ENCODE measurements around the gene CAGE1. TPM values are rescaled to one million over a fixed set of nuclear protein-coding genes. Genes with fewer than 3 reads are reported as not detected.

The CAGE1 gene
- total and polyA plus RNA-seq, 10 of the 15 experiments (the other 5 are each of a cell fraction or from before 2014, with no cell fraction given): 0.03 to 0.42 (median 0.08) TPM; not detected in 3

DNA sequence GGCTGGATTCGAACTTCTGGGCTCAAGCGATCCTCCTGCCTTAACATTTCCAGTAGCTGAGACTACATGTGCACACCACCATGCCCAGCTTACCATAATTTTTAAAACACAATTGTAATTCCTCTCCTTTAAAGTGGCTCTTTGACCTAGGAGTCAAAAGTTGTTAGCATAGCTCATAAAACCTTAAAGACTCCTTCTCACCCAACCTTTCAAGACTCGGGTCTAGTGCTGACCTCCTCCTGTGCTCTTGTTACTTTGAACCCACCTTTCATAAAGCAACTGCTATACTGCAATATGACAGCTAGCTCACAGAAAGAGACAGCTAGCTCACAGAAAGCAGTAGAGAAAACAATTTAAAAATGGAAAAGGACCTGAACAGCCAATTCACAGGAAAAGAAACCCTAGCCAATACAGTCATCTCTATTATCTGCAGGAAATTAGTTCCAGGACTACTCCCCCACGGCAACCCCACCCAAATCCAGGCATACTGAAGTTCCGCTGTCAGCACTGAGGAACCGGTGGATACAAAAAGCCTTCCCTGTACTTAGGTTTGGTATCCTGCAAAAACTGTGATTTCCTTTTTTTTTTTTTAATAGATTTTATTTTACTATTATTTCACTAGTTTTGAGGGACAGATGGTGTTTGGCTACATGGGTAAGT is 96.8 kb downstream of the CAGE1 start:
- Histone ChIP-seq H3K4me3 (no peak overlapping the region), H3K9me3 (replicated peaks; ENCODE audit: control insufficient read depth, insufficient read depth, low read length) (no peaks in the 10 kb centered on the region), H4K20me1 (ENCODE audit: control insufficient read depth, insufficient read depth) (no peaks in the 10 kb centered on the region), H3K27me3 (replicated peaks in 1 of 2; ENCODE audit: control insufficient read depth in 2 of 2, insufficient read depth in 2 of 2, low read length in 1 of 2) (no peaks in the 10 kb centered on the region), H3K79me2 (ENCODE audit: control insufficient read depth, insufficient read depth, low read length) (no peaks in the 10 kb centered on the region), H2AFZ (ENCODE audit: control insufficient read depth, low read depth, low read length) (no peak overlapping the region), H3K36me3 (ENCODE audit: control insufficient read depth in 2 of 2, insufficient read depth in 2 of 2, low read length in 1 of 2) (peaks cover 5 to 19% of the 10 kb centered on the region in 2 experiments), H3K4me1 (ENCODE audit: control insufficient read depth, insufficient read depth, low read length) (no peaks in the 10 kb centered on the region), H3K27ac (ENCODE audit: control insufficient read depth, insufficient read depth) (no peak overlapping the region), H3K4me2 (ENCODE audit: control insufficient read depth, insufficient read depth) (no peak overlapping the region), H3K9ac (ENCODE audit: control insufficient read depth, insufficient read depth, low read length) (no peak overlapping the region)
- WGBS (ENCODE audit: insufficient coverage, insufficient replicate concordance, low lambda C conversion rate, missing lambda C conversion rate): 90% methylated on average over 6 of the region's 6 CpGs
- ChIA-PET RAD21 (ENCODE audit: unreplicated experiment) (interaction anchor here (1.7 kb wide), 1 partner anchor 15 kb away, joined by 8 read pairs; no protein-coding TSS in a partner anchor), SMC1A (ENCODE audit: uncharacterized antibody, unreplicated experiment) (interaction anchor here (1.1 to 1.8 kb wide), 3 partner anchors 13 to 18 kb away, joined by 3 to 9 read pairs (median 3); no protein-coding TSS in a partner anchor), CTCF (interaction anchor here (1.5 kb wide), 1 partner anchor 17 kb away, joined by 7 read pairs; no protein-coding TSS in a partner anchor), POLR2A (interaction anchor here (0.6 to 1.2 kb wide), 2 partner anchors 19 to 164 kb away, joined by 3 to 9 read pairs; no protein-coding TSS in a partner anchor)
- TF ChIP-seq BMI1 (IDR thresholded peaks at IDR 0.05; ENCODE audit: borderline replicate concordance) (no peak), DPF2 (IDR thresholded peaks at IDR 0.05) (no peak)
- intact Hi-C loops (cut with micrococcal nuclease; ENCODE audit: unreplicated experiment): no loop called here
- no TSS peak for BruUV-seq (replicated peaks)
- DNase-seq (ENCODE audit: low read depth, low spot score) (no peak), FAIRE-seq (no peak), ATAC-seq (no peak)
- in situ Hi-C loops (cut with MboI): no loop called here

DNA sequence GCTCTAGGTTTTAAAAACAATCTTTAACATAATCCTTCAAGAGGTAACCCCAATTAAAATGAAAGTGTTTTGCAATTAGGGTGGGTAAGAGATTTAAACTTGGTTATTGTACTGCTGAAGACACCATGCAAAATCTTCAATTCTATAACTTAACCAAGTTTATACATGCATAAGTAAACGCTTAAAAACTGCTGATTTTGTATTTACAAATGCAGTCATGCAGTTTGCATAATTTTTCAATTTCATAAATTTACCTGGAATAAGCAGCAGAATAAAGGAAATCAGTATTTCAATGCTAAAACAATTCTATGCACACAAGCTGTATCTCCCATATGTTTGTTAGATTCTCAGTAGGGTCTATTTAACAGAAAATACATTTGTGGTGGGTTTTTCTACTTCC is 99.5 kb downstream of the CAGE1 start:
- Histone ChIP-seq H3K27ac (ENCODE audit: control insufficient read depth, insufficient read depth) (no peak overlapping the region), H3K4me1 (ENCODE audit: control insufficient read depth, insufficient read depth, low read length) (no peaks in the 10 kb centered on the region), H3K9me3 (replicated peaks; ENCODE audit: control insufficient read depth, insufficient read depth, low read length) (no peaks in the 10 kb centered on the region), H3K79me2 (ENCODE audit: control insufficient read depth, insufficient read depth, low read length) (no peaks in the 10 kb centered on the region), H3K36me3 (ENCODE audit: control insufficient read depth in 2 of 2, insufficient read depth in 2 of 2, low read length in 1 of 2) (peaks cover 6 to 24% of the 10 kb centered on the region in 2 experiments), H3K4me3 (no peak overlapping the region), H3K9ac (ENCODE audit: control insufficient read depth, insufficient read depth, low read length) (no peak overlapping the region), H4K20me1 (ENCODE audit: control insufficient read depth, insufficient read depth) (no peaks in the 10 kb centered on the region), H3K27me3 (replicated peaks in 1 of 2; ENCODE audit: control insufficient read depth in 2 of 2, insufficient read depth in 2 of 2, low read length in 1 of 2) (no peaks in the 10 kb centered on the region), H2AFZ (ENCODE audit: control insufficient read depth, low read depth, low read length) (no peak overlapping the region), H3K4me2 (ENCODE audit: control insufficient read depth, insufficient read depth) (no peak overlapping the region)
- ChIA-PET POLR2A (no interaction called here), SMC1A (ENCODE audit: uncharacterized antibody, unreplicated experiment) (interaction anchor here (1.8 kb wide), 1 partner anchor 12 kb away, joined by 6 read pairs; no protein-coding TSS in a partner anchor), RAD21 (ENCODE audit: unreplicated experiment) (no interaction called here), CTCF (interaction anchor here (1.2 kb wide), 1 partner anchor 15 kb away, joined by 3 read pairs; no protein-coding TSS in a partner anchor)
- intact Hi-C loops (cut with micrococcal nuclease; ENCODE audit: unreplicated experiment): no loop called here
- BruUV-seq (replicated peaks): no TSS peak
- DNase-seq (ENCODE audit: low read depth, low spot score) (no peak), FAIRE-seq (no peak), ATAC-seq (no peak)
- in situ Hi-C loops (cut with MboI): no loop called here
- 95% methylated on average over 1 of the region's 1 CpG for WGBS (ENCODE audit: insufficient coverage, insufficient replicate concordance, low lambda C conversion rate, missing lambda C conversion rate)
- TF ChIP-seq, protein P1, sequence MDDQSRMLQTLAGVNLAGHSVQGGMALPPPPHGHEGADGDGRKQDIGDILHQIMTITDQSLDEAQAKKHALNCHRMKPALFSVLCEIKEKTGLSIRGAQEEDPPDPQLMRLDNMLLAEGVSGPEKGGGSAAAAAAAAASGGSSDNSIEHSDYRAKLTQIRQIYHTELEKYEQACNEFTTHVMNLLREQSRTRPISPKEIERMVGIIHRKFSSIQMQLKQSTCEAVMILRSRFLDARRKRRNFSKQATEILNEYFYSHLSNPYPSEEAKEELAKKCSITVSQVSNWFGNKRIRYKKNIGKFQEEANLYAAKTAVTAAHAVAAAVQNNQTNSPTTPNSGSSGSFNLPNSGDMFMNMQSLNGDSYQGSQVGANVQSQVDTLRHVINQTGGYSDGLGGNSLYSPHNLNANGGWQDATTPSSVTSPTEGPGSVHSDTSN (IDR thresholded peaks at IDR 0.05; ENCODE audit: insufficient replicate concordance, low read depth, low read length): no peak
- TF ChIP-seq CHD4 (IDR thresholded peaks at IDR 0.05) (no peak), TARDBP (IDR thresholded peaks at IDR 0.05; ENCODE audit: borderline replicate concordance) (no peak), CBX5 (IDR thresholded peaks at IDR 0.05; ENCODE audit: low read depth) (no peak), NR2F1 (conservative IDR thresholded peaks at IDR 0.05) (no peak), PAX8 (IDR thresholded peaks at IDR 0.05) (no peak), SREBF2 (IDR thresholded peaks at IDR 0.05; ENCODE audit: low read length) (no peak), IRF4 (IDR thresholded peaks at IDR 0.05; ENCODE audit: low read depth, low read length) (no peak), RCOR1 (conservative IDR thresholded peaks at IDR 0.05; ENCODE audit: low read depth, low read length) (no peak), CEBPB (IDR thresholded peaks at IDR 0.05; ENCODE audit: borderline replicate concordance in 1 of 2, low read depth in 2 of 2, low read length in 2 of 2) (no peak), NFXL1 (IDR thresholded peaks at IDR 0.05; ENCODE audit: borderline replicate concordance) (no peak)
- TF ChIP-seq, protein P2, sequence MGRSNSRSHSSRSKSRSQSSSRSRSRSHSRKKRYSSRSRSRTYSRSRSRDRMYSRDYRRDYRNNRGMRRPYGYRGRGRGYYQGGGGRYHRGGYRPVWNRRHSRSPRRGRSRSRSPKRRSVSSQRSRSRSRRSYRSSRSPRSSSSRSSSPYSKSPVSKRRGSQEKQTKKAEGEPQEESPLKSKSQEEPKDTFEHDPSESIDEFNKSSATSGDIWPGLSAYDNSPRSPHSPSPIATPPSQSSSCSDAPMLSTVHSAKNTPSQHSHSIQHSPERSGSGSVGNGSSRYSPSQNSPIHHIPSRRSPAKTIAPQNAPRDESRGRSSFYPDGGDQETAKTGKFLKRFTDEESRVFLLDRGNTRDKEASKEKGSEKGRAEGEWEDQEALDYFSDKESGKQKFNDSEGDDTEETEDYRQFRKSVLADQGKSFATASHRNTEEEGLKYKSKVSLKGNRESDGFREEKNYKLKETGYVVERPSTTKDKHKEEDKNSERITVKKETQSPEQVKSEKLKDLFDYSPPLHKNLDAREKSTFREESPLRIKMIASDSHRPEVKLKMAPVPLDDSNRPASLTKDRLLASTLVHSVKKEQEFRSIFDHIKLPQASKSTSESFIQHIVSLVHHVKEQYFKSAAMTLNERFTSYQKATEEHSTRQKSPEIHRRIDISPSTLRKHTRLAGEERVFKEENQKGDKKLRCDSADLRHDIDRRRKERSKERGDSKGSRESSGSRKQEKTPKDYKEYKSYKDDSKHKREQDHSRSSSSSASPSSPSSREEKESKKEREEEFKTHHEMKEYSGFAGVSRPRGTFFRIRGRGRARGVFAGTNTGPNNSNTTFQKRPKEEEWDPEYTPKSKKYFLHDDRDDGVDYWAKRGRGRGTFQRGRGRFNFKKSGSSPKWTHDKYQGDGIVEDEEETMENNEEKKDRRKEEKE (IDR thresholded peaks at IDR 0.05): no peak

Data from GM12878 (cell line).